Measurements from ENCODE around the gene SH3TC2. TPM values are rescaled to one million over a fixed set of nuclear protein-coding genes. Genes with fewer than 3 reads are reported as not detected.
"Not testable (repeated sequence)": the region's sequence is repeated elsewhere in the genome, so short reads cannot be mapped to it uniquely, and the experiment has no call there.

SH3TC2 gene
- not detected for total RNA-seq

DNA sequence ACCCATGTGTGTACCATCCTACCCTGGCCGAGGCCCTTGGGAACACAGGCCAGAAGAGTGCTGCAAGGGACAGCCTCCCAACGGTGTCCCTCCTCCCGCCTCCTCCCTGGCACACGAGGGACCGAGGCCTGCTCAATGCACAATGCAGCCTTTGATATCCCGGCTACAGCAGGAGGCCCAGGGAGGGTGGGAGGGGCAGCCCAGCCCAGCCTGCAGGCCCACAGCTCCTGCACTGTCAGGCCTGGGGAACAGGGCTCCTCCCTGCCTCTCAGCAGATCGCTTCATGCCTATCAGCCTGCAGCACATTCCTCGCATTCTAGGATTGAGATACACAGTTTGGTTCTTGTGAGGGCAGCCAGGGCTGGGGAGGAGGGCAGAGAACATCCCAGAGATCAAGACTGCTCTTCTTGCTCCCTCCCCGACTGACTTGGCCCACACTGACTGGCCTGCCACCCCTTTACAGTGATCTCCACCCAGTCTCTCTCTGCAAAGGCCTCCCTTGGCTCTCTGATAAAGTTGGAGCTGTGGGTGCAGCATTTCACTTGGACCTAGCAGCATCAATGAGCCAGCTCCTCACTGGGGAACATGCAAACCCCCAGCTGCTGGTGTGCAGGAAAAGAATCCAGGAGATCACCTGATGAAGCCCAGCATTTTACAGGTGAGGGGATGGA, at the start of gene SH3TC2:
SH3TC2 (minus strand) TSS at position 46 of the 671 bp plus-strand sequence; CDS start at position 6, 40 bp downstream.
- H3K9me3 Mint-ChIP-seq (ENCODE audit: low read depth): no peaks in the 10 kb centered on the region
- ATAC-seq (no peak), DNase-seq (no peak)
- CTCF ChIA-PET: no interaction called here
- no peak within 1 kb of the TSS for H3K4me3 Mint-ChIP-seq
- no peaks in the 10 kb centered on the region for H3K36me3 Mint-ChIP-seq
- H3K27me3 Mint-ChIP-seq: peaks cover 17% of the 10 kb centered on the region
- no peaks in the 10 kb centered on the region for H3K4me1 Mint-ChIP-seq
- no peak within 1 kb of the TSS for H3K27ac Mint-ChIP-seq

DNA sequence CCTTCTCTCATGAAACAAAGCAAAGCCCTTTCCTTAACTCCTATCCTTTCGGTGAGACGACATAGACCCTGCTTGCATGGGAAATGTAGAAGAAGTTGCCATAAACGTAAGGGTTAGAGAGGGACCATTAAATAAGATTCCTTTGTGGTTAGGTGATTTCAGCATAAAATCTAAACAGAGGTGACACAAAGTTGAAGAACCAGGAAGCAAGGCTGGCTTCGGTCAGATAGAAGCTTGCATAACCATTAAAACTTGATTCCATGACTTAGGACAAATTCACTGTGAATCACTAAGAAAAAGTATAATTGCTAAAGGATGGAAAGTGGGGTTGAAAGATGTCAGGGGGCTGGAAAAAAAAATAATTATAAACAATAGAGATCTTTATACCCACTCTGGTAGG, 47.5 kb upstream of the SH3TC2 start:
- DNase-seq: no peak
- H3K27me3 Mint-ChIP-seq: peaks cover 16% of the 10 kb centered on the region
- H3K36me3 Mint-ChIP-seq: no peaks in the 10 kb centered on the region
- H3K4me3 Mint-ChIP-seq: no peak overlapping the region
- CTCF ChIA-PET: no interaction called here
- ATAC-seq: no peak
- no peak overlapping the region for H3K27ac Mint-ChIP-seq
- no peaks in the 10 kb centered on the region for H3K4me1 Mint-ChIP-seq
- no peaks in the 10 kb centered on the region for H3K9me3 Mint-ChIP-seq (ENCODE audit: low read depth)

GRCh38 chr5:149108651-149109280, 45.9 kb upstream of the SH3TC2 start:
- Mint-ChIP-seq H3K27ac (no peak overlapping the region), H3K27me3 (peaks cover 5% of the 10 kb centered on the region), H3K36me3 (no peaks in the 10 kb centered on the region), H3K4me1 (no peaks in the 10 kb centered on the region), H3K4me3 (no peak overlapping the region), H3K9me3 (ENCODE audit: low read depth) (no peaks in the 10 kb centered on the region)
- no peak for ATAC-seq
- DNase-seq: no peak
- CTCF ChIA-PET: interaction anchor here (0.6 kb wide), 1 partner anchor 312 kb away, joined by 3 read pairs; no protein-coding TSS in a partner anchor

DNA sequence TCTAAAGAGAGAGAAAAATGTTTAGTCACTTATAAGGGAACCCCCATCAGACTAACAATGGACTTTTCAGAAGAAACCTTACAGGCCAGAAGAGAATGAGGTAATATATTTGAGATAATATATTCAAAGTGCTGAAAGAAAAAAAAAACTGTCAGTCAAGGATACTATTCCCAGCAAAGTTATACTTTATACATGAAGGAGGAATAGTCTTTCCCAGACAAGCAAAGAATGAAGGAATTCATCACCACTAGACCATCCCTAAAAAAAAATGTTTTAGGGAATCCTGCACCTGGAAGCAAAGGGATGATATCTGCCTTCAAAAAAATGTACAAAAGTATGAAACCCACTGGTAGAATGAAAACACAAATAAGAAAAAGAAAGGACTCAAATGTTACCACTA, 37.5 kb upstream of the SH3TC2 start:
- Mint-ChIP-seq H3K4me1 (peaks cover 5% of the 10 kb centered on the region), H3K9me3 (ENCODE audit: low read depth) (peaks cover 18% of the 10 kb centered on the region), H3K36me3 (peaks cover 12% of the 10 kb centered on the region), H3K4me3 (no peak overlapping the region), H3K27ac (no peak overlapping the region), H3K27me3 (peaks cover 20% of the 10 kb centered on the region)
- DNase-seq: no peak
- CTCF ChIA-PET: no interaction called here
- ATAC-seq: no peak

DNA sequence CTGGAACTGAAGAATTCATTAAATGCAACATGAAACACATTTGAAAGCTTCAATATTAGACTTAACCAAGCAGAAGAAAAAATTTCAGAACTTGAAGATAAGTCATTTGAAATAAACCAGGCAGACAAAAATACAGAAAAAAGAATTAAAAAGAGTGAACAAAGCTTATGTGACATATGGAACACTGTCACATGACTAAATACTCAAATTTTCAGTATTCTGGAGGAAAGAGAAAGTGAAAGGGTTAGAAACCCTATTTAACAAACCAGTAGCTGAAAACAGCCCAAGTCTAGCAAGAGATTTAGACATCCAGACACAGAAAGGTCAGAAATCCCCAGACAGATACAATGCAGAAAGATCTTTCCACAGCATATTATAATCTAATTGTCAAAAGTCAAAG, 37.1 kb upstream of the SH3TC2 start:
- no peak overlapping the region for H3K4me3 Mint-ChIP-seq
- peaks cover 12% of the 10 kb centered on the region for H3K36me3 Mint-ChIP-seq
- H3K9me3 Mint-ChIP-seq (ENCODE audit: low read depth): peaks cover 18% of the 10 kb centered on the region
- CTCF ChIA-PET: no interaction called here
- no peak for ATAC-seq
- H3K27ac Mint-ChIP-seq: no peak overlapping the region
- peaks cover 20% of the 10 kb centered on the region for H3K27me3 Mint-ChIP-seq
- H3K4me1 Mint-ChIP-seq: peaks cover 5% of the 10 kb centered on the region
- no peak for DNase-seq

DNA sequence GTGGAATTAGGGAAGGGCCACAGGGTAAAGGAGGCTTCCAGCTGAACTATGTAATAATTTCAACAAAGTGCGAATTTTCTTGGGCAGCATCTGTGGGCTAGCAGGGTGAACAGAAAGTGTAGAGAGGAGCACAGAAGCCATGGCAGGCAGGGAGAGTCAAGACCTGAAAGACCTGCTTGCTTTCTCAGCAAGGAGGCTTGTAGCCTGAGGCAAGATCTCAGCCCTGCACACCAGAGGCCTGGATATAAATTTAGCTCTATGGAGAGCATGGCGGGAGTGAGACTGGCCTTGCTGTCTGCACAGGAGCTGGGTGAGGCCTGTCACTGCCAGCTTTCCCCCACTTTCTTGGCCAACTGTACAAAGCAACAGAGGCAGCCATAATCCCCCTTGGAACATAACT, 32.1 kb upstream of the SH3TC2 start:
- Mint-ChIP-seq H3K27me3 (peaks cover 9% of the 10 kb centered on the region), H3K36me3 (peaks cover 6% of the 10 kb centered on the region), H3K4me3 (no peak overlapping the region), H3K9me3 (ENCODE audit: low read depth) (peaks cover 14% of the 10 kb centered on the region), H3K4me1 (peaks cover 3% of the 10 kb centered on the region), H3K27ac (no peak overlapping the region)
- no peak for DNase-seq
- CTCF ChIA-PET: no interaction called here
- ATAC-seq: no peak

- ATAC-seq (no peak), DNase-seq (no peak)
- no peak overlapping the region for H3K27ac Mint-ChIP-seq
- no peak overlapping the region for H3K4me3 Mint-ChIP-seq
- H3K27me3 Mint-ChIP-seq: peaks cover 8% of the 10 kb centered on the region
- peaks cover 5% of the 10 kb centered on the region for H3K9me3 Mint-ChIP-seq (ENCODE audit: low read depth)
- no peaks in the 10 kb centered on the region for H3K4me1 Mint-ChIP-seq
- no peaks in the 10 kb centered on the region for H3K36me3 Mint-ChIP-seq
- CTCF ChIA-PET: no interaction called here
These were observed 30.8 kb upstream of the SH3TC2 start for GRCh38 chr5:149093625-149094024.

- DNase-seq (no peak), ATAC-seq (no peak)
- Mint-ChIP-seq H3K4me3 (no peak overlapping the region), H3K4me1 (no peaks in the 10 kb centered on the region), H3K27me3 (peaks cover 11% of the 10 kb centered on the region), H3K36me3 (no peaks in the 10 kb centered on the region), H3K27ac (no peak overlapping the region), H3K9me3 (ENCODE audit: low read depth) (peaks cover 3% of the 10 kb centered on the region)
- CTCF ChIA-PET: no interaction called here
These were observed 26.9 kb upstream of the SH3TC2 start for GRCh38 chr5:149089796-149090195.

DNA sequence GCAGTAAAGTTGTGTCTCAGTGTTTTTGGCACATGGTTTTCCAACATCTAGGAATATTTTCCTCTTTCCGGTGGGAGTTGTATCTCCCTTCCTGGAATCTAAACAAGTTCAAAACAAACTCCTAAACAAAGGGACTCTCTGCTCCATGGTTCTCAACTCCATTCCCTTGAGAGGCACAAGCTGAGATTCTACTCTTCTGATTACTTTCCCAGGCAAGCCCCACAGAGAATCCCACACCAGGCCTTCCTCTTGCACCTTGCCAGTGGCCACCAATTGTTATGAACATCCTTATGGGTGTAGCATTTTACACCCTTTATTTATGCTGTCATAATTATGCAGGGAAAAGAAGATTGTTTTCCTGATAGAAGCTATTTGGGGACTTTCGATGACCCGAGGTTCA, 25.8 kb upstream of the SH3TC2 start:
- Mint-ChIP-seq H3K4me3 (no peak overlapping the region), H3K4me1 (no peaks in the 10 kb centered on the region), H3K9me3 (ENCODE audit: low read depth) (peaks cover 3% of the 10 kb centered on the region), H3K27ac (no peak overlapping the region), H3K27me3 (peaks cover 13% of the 10 kb centered on the region), H3K36me3 (no peaks in the 10 kb centered on the region)
- CTCF ChIA-PET: no interaction called here
- DNase-seq: no peak
- ATAC-seq: no peak

DNA sequence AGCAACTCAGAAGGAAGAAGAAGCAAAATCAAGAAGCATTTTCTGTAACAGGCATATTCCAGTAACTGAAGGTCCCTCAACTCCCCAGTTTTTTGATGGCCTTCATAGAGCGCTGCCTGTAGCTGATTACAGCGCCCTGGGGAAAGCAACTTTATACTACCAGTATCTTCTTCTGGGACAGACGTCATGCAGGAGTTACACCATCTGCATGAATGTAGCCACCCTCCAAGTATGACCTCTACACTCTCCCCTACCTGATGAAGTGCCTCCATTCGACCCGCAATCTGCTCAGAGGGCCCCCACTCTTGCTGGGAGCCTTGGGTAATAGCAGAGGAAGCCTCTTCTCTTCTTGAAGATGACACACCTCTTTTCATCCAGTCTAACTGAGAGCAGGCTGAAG, 21.0 kb upstream of the SH3TC2 start:
- Mint-ChIP-seq H3K4me1 (peaks cover 7% of the 10 kb centered on the region), H3K27ac (no peak overlapping the region), H3K27me3 (peaks cover 18% of the 10 kb centered on the region), H3K9me3 (ENCODE audit: low read depth) (no peaks in the 10 kb centered on the region), H3K4me3 (no peak overlapping the region), H3K36me3 (no peaks in the 10 kb centered on the region)
- DNase-seq (no peak), ATAC-seq (no peak)
- CTCF ChIA-PET: no interaction called here

DNA sequence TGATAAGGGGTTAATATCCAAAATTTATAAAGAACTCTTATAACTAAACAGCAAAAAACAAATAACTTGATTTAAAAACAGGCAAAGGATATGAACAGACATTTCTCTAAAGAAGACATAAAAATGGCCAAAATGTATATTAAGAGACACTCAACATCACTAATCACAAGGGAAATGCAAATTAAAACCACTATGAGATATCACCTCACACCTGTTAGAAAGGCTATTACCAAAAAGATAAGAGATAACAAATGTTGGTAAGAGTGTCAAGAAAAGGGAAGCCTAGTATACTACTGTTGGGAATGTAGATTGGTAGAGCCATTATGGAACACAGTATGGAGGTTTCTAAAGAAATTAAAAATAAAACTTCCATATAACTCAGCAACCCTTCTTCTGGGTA, 19.4 kb upstream of the SH3TC2 start:
- Mint-ChIP-seq H3K9me3 (ENCODE audit: low read depth) (no peaks in the 10 kb centered on the region), H3K4me3 (no peak overlapping the region), H3K4me1 (peaks cover 7% of the 10 kb centered on the region), H3K27me3 (peaks cover 20% of the 10 kb centered on the region), H3K36me3 (no peaks in the 10 kb centered on the region), H3K27ac (no peak overlapping the region)
- CTCF ChIA-PET: no interaction called here
- ATAC-seq (no peak), DNase-seq (no peak)

- ATAC-seq (no peak), DNase-seq (no peak)
- no peaks in the 10 kb centered on the region for H3K9me3 Mint-ChIP-seq (ENCODE audit: low read depth)
- peaks cover 7% of the 10 kb centered on the region for H3K4me1 Mint-ChIP-seq
- peaks cover 17% of the 10 kb centered on the region for H3K27me3 Mint-ChIP-seq
- CTCF ChIA-PET: interaction anchor here (1.9 kb wide), 1 partner anchor 9 kb away, joined by 4 read pairs; no protein-coding TSS in a partner anchor
- no peak overlapping the region for H3K27ac Mint-ChIP-seq
- H3K36me3 Mint-ChIP-seq: no peaks in the 10 kb centered on the region
- no peak overlapping the region for H3K4me3 Mint-ChIP-seq
These were observed 17.4 kb upstream of the SH3TC2 start for GRCh38 chr5:149080294-149080693.

- no peaks in the 10 kb centered on the region for H3K9me3 Mint-ChIP-seq (ENCODE audit: low read depth)
- DNase-seq (no peak), ATAC-seq (peak; percentile 27)
- H3K27me3 Mint-ChIP-seq: peaks cover 17% of the 10 kb centered on the region
- CTCF ChIA-PET: interaction anchor here (1.9 kb wide), 1 partner anchor 9 kb away, joined by 4 read pairs; no protein-coding TSS in a partner anchor
- peaks cover 7% of the 10 kb centered on the region for H3K4me1 Mint-ChIP-seq
- no peak overlapping the region for H3K27ac Mint-ChIP-seq
- H3K4me3 Mint-ChIP-seq: no peak overlapping the region
- no peaks in the 10 kb centered on the region for H3K36me3 Mint-ChIP-seq
These were observed 17.0 kb upstream of the SH3TC2 start for GRCh38 chr5:149079883-149080282.

GRCh38 chr5:149074071-149074470, 11.2 kb upstream of the SH3TC2 start:
- CTCF ChIA-PET; H3K4me1 Mint-ChIP-seq; DNase-seq; ATAC-seq; H3K9me3 Mint-ChIP-seq (ENCODE audit: low read depth); H3K36me3 Mint-ChIP-seq; H3K4me3 Mint-ChIP-seq; H3K27ac Mint-ChIP-seq: not testable (repeated sequence)
- H3K27me3 Mint-ChIP-seq: peaks cover 17% of the 10 kb centered on the region

Measured in activated CD8-positive, alpha-beta memory T cell treated with anti-CD3 and anti-CD28 coated beads, Interleukin-2, amount 10 ng/mL, durations not matched to agents 7 days and 5 days (primary cell).